GM12872 (cell line): ENCODE results near the gene HBM.
A peak's percentile ranks its signal among the peaks of the same experiment; 100 is the strongest.

Experiments
- TF ChIP-seq, protein P1 (sequence below): IDR thresholded peaks from 3 replicates; pipeline ENCODE4 v1.5.1; 2011; ENCODE audit warnings: low read depth, mild to moderate bottlenecking, low read length, moderate library complexity; ENCODE audit not compliant: insufficient read depth

The HBM gene

DNA sequence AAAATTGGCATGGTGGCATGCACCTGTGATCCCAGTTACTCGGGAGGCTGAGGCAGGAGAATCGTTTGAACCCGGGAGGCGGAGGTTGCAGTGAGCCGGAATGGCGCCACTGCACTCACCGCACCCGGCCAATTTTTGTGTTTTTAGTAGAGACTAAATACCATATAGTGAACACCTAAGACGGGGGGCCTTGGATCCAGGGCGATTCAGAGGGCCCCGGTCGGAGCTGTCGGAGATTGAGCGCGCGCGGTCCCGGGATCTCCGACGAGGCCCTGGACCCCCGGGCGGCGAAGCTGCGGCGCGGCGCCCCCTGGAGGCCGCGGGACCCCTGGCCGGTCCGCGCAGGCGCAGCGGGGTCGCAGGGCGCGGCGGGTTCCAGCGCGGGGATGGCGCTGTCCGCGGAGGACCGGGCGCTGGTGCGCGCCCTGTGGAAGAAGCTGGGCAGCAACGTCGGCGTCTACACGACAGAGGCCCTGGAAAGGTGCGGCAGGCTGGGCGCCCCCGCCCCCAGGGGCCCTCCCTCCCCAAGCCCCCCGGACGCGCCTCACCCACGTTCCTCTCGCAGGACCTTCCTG is 14.4 kb downstream of the HBM start, which contains the start of gene HBQ1:
TSS of gene HBQ1 (plus strand) at position 359 of the 575 bp plus-strand sequence. CDS start at position 387, 28 bp downstream.
- TF ChIP-seq, protein P1, sequence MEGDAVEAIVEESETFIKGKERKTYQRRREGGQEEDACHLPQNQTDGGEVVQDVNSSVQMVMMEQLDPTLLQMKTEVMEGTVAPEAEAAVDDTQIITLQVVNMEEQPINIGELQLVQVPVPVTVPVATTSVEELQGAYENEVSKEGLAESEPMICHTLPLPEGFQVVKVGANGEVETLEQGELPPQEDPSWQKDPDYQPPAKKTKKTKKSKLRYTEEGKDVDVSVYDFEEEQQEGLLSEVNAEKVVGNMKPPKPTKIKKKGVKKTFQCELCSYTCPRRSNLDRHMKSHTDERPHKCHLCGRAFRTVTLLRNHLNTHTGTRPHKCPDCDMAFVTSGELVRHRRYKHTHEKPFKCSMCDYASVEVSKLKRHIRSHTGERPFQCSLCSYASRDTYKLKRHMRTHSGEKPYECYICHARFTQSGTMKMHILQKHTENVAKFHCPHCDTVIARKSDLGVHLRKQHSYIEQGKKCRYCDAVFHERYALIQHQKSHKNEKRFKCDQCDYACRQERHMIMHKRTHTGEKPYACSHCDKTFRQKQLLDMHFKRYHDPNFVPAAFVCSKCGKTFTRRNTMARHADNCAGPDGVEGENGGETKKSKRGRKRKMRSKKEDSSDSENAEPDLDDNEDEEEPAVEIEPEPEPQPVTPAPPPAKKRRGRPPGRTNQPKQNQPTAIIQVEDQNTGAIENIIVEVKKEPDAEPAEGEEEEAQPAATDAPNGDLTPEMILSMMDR, result no peak

DNA sequence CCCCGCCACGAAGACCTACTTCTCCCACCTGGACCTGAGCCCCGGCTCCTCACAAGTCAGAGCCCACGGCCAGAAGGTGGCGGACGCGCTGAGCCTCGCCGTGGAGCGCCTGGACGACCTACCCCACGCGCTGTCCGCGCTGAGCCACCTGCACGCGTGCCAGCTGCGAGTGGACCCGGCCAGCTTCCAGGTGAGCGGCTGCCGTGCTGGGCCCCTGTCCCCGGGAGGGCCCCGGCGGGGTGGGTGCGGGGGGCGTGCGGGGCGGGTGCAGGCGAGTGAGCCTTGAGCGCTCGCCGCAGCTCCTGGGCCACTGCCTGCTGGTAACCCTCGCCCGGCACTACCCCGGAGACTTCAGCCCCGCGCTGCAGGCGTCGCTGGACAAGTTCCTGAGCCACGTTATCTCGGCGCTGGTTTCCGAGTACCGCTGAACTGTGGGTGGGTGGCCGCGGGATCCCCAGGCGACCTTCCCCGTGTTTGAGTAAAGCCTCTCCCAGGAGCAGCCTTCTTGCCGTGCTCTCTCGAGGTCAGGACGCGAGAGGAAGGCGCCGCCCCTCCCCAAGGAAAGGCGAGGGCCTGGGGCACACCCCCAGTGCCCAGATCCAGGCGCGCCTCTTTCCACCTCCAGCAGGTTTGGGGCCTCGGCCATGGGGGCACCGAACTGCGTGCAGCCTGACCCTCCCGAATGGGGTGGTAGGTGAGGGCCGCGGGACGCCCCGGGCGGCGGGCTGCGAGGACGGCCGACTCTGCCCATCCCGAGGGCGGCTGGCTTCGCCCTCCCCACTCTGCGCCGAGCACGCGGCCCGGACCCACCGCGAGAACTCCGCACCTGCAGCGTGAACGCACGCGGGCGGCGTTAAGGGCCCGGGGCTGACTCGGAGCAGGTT is 15.1 kb downstream of the HBM start:
- TF ChIP-seq, protein P1, result no peak

DNA sequence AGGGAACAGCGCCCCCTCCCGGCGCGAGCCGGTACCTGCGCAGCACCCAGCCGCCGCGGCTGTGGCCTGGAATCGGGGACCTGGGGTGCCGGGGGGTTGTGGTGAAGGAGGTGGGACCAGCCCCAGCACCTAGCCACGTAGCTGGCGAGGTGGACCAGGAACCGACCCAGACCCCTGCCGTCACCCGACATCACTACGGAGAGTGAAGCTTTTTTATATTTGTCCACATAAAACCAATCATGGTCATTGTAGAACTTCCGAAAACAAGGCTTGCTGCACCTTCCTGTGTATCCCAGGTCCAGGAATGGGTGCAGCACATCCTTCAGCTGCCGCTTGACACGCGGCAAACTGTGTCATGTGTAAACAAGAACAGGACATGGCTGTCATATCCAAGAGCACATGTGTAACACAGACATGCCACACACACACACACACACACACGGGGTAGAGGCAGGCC is 15.8 kb downstream of the HBM start:
- TF ChIP-seq, protein P1, result peak; percentile 90

DNA sequence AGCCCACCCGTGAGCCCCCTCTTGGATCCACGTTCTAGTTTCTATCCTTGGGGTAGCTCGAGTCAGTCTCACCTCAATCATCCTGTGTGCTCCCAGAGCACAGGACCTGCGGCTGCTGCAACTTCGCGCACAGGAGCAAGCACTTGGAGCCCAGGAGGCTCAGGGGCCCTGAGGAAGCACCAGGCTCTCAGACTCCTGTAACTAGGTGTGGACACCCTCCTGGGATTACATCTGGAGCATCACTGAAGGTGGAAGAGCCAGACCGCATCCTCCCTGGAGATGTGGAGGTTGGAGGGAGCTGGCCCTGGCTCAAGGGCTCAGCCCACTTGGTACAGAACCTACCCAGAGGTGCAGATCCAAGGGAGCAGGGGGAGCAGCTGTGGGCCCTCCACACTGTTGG is 17.2 kb downstream of the HBM start:
- TF ChIP-seq, protein P1, result no peak

DNA sequence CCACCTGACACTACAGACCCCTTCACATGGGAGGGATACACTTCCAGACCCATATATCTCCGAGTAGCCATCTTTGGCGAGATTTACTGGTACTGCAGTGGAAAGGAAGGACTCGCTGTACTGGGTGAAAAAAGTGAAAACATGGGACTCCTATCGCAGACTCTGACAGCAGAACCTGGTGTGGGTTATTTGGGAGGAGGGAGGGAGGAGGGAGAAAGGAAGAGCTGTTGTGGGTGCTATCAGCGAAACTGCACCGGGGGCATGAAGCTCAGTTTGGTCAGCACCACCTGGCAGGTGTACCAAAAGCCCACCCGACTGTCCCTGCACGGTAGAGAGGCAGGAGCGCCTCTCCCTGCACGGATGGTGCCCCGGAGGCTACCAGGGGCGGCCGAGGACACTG is 19.4 kb downstream of the HBM start:
- TF ChIP-seq, protein P1, result no peak

DNA sequence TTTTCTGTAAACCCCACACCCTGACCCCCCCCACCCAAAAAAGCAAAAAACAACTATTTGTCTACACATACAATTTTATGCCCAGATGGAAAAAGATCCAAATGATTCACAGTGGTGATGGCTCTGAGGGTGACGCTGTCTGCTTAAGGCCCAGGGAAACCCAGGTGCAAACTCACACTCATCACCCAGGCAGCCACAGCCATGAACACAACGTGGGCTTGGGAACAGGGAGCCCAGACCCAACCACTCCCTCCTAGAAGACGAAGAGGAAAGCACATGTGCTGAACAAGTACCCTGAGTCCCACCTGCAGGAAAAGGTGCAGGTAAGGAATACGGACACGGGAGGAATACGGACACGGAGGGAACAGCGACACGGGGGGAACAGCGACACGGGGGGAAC is 19.9 kb downstream of the HBM start:
- TF ChIP-seq, protein P1, result no peak

DNA sequence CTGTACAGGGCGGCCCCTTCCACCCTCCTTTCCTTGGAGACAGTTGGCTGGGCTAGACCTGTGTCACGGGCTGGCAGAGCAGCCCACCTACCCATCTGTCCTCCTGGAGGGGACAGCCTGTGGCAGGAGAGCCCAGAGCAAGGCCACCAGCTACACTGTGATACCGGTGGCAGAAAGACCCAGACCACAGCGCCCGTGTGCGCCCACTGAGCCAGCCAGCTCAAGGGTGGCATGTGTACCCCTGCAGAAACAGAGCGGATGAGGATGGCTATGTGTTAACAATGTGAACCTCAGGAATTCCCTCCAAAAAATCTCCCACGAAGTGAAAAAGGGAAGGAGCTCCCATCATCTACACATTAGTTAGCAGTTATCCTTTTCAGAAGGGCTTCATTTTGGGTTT is 21.6 kb downstream of the HBM start:
- TF ChIP-seq, protein P1, result no peak
